Activated CD4-positive, alpha-beta T cell treated with anti-CD3 and anti-CD28 coated beads, Interleukin-2, amount 10 ng/mL, durations not matched to agents 24 days and 14 days (primary cell): ENCODE data around the gene THOC2. TPM values are rescaled to one million over a fixed set of nuclear protein-coding genes. Genes with fewer than 3 reads are reported as not detected.
"Not testable (repeated sequence)": the region's sequence is repeated elsewhere in the genome, so short reads cannot be mapped to it uniquely, and the experiment has no call there.

Experiments
- DNase-seq: peaks from one replicate; pipeline ENCODE4 v3.0.0; 2022
- H3K27ac Mint-ChIP-seq: one replicate; pipeline ENCODE4 v1.8.0; 2022; ENCODE audit warnings: mild to moderate bottlenecking, mixed read lengths
- H3K27me3 Mint-ChIP-seq: one replicate; pipeline ENCODE4 v1.8.0; 2022; ENCODE audit warnings: mixed read lengths
- H3K36me3 Mint-ChIP-seq: one replicate; pipeline ENCODE4 v1.8.0; 2022; ENCODE audit warnings: low read depth, mild to moderate bottlenecking, mixed read lengths
- H3K4me1 Mint-ChIP-seq: one replicate; pipeline ENCODE4 v1.8.0; 2021; ENCODE audit warnings: mixed read lengths
- H3K4me3 Mint-ChIP-seq: one replicate; pipeline ENCODE4 v1.8.0; 2022; ENCODE audit warnings: mild to moderate bottlenecking, moderate library complexity, mixed read lengths
- H3K9me3 Mint-ChIP-seq: one replicate; pipeline ENCODE4 v1.8.0; 2021; ENCODE audit warnings: mixed read lengths
- intact Hi-C: fragments of 100-400 bp; cut with micrococcal nuclease; formaldehyde crosslinking; loops from one replicate; pipeline ENCODE4 v1.15.1; 2023
- total RNA-seq: library from RNA; stranded (reverse); gene quantifications from 2 replicates; pipeline ENCODE4 v1.2.3, GENCODE V29; 2022

Gene THOC2
- total RNA-seq, 1 donor from 2014 or later = 96.7 TPM

DNA sequence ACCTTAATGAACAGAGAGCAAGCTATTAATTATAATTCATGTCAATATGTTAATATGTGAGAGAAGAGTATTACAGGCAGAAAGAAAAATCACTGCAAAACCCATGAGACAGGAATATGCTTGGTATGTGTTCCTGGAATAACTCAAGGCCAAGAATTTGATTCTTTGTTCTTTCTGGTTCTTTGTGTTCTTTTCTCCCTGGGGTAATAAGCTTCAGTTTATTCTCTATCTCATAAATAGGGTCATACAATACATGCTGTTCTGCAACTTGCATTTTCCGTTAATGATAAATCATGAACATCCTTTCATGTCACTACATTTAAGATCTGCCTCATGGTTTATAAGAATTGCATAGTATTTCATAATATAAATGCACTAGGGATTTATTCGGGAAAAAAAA lies 16.8 kb upstream of the THOC2 start:
- intact Hi-C loops = no loop called here
- Mint-ChIP-seq H3K4me3 (no peak overlapping the region), H3K9me3 (no peaks in the 10 kb centered on the region), H3K27ac (no peak overlapping the region), H3K4me1 (no peaks in the 10 kb centered on the region), H3K36me3 (no peaks in the 10 kb centered on the region), H3K27me3 (no peaks in the 10 kb centered on the region)
- no peak for DNase-seq

DNA sequence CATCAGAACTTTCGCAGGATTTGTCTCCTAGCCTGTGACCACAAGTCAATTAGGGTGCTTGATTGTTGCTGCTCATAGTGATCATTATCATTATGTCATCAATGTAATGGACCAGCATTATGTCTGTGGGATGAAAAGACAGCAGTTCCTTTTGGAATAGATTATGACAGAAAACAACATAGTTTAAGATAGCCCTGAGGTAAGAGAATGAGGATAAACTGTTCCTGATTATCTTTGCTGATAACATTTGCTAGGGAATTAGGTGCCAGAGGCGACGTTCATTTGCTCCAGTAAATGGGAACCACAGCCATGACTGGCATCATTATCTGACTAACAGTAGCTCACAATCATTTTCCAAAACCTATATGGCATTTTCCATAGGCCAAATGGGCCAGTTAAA lies 12.7 kb upstream of the THOC2 start:
- H3K4me3 Mint-ChIP-seq = no peak overlapping the region
- no peaks in the 10 kb centered on the region for H3K27me3 Mint-ChIP-seq

DNA sequence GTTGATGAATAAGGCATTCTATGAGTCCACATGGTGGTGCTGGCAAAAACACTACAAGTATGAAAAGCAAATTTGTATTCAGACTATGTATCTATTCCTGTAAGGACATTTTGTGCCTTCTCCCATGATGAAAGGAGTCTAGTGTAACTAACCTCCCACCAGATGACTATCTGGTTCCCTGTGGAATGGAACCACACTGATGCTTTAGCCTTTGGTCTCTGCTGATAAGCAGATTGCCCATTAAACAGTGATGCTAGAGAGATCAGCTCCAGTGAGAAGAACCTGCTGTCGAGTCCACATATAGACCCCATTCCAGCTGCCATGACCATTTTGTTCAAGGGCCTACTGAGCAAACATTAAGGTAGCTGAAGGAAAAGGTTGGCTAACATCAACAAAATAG lies 10.5 kb upstream of the THOC2 start:
- no peak overlapping the region for H3K27ac Mint-ChIP-seq
- intact Hi-C loops = no loop called here

More for the DNA sequence above, 12.7 kb upstream of the THOC2 start:
- intact Hi-C loops = no loop called here
- no peak for DNase-seq
- H3K36me3 Mint-ChIP-seq = no peaks in the 10 kb centered on the region
- no peak overlapping the region for H3K27ac Mint-ChIP-seq
- no peaks in the 10 kb centered on the region for H3K4me1 Mint-ChIP-seq
- H3K9me3 Mint-ChIP-seq = no peaks in the 10 kb centered on the region

GRCh38 chrX:123742440-123742839 lies 9.6 kb upstream of the THOC2 start:
- DNase-seq = no peak
- intact Hi-C loops = no loop called here
- H3K27me3 Mint-ChIP-seq = peaks cover 2% of the 10 kb centered on the region
- no peaks in the 10 kb centered on the region for H3K36me3 Mint-ChIP-seq
- no peak overlapping the region for H3K4me3 Mint-ChIP-seq
- H3K9me3 Mint-ChIP-seq = no peaks in the 10 kb centered on the region
- no peak overlapping the region for H3K27ac Mint-ChIP-seq
- H3K4me1 Mint-ChIP-seq = no peaks in the 10 kb centered on the region

More for the DNA sequence above, 10.5 kb upstream of the THOC2 start:
- no peaks in the 10 kb centered on the region for H3K4me1 Mint-ChIP-seq
- no peak overlapping the region for H3K4me3 Mint-ChIP-seq
- H3K36me3 Mint-ChIP-seq = no peaks in the 10 kb centered on the region
- H3K9me3 Mint-ChIP-seq = no peaks in the 10 kb centered on the region
- H3K27me3 Mint-ChIP-seq = peaks cover 1% of the 10 kb centered on the region
- DNase-seq = no peak

DNA sequence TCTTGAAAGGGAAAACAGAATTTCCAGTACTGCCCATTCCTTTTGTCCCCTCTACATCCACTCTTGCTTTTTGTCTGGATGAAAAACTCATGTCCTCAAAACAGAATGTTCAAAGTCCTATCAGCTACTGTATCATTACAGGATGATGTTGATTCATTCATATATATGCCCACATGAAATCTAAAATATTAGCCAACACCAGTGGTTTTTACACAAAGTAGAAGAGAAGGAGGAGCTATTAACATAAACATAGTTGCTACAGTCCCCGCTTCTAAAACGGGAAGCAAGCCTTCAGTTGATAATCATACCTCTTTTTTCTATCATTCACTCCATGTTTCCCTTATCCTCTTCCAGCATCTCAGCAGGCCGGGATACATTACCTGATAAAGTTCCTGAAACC lies 7.7 kb upstream of the THOC2 start:
- Mint-ChIP-seq H3K27me3 (peaks cover 2% of the 10 kb centered on the region), H3K36me3 (no peaks in the 10 kb centered on the region), H3K4me3 (no peak overlapping the region), H3K27ac (no peak overlapping the region), H3K4me1 (no peaks in the 10 kb centered on the region), H3K9me3 (no peaks in the 10 kb centered on the region)
- intact Hi-C loops = no loop called here
- DNase-seq = no peak

DNA sequence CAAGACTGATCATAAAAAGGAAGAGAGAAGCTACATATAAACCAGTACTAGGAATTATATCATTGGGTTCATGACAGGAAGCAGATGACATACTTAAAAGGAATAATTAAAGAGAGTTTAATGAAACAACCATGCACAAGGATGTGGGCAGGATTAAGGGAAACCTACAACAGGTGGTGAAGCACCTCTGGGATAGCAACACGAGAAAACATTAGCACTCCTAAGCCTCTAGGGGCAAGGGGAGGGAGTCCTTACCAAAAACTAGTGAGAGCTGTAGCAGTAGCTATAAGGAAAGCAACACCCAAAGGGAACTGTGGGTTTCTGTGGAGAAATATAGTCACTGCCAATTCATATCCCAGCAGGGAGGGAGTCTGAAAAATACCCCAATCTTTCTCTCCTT lies 7.2 kb upstream of the THOC2 start:
- H3K36me3 Mint-ChIP-seq = no peaks in the 10 kb centered on the region

GRCh38 chrX:123739474-123739873 lies 6.6 kb upstream of the THOC2 start:
- H3K36me3 Mint-ChIP-seq = no peaks in the 10 kb centered on the region
- no peak overlapping the region for H3K4me3 Mint-ChIP-seq
- H3K4me1 Mint-ChIP-seq = no peaks in the 10 kb centered on the region
- H3K9me3 Mint-ChIP-seq = no peaks in the 10 kb centered on the region
- intact Hi-C loops = no loop called here
- peaks cover 2% of the 10 kb centered on the region for H3K27me3 Mint-ChIP-seq
- DNase-seq = no peak
- H3K27ac Mint-ChIP-seq = no peak overlapping the region

More for the DNA sequence above, 7.2 kb upstream of the THOC2 start:
- no peak for DNase-seq
- no peaks in the 10 kb centered on the region for H3K9me3 Mint-ChIP-seq
- H3K4me1 Mint-ChIP-seq = no peaks in the 10 kb centered on the region
- intact Hi-C loops = no loop called here
- H3K27ac Mint-ChIP-seq = no peak overlapping the region
- peaks cover 2% of the 10 kb centered on the region for H3K27me3 Mint-ChIP-seq
- H3K4me3 Mint-ChIP-seq = no peak overlapping the region

DNA sequence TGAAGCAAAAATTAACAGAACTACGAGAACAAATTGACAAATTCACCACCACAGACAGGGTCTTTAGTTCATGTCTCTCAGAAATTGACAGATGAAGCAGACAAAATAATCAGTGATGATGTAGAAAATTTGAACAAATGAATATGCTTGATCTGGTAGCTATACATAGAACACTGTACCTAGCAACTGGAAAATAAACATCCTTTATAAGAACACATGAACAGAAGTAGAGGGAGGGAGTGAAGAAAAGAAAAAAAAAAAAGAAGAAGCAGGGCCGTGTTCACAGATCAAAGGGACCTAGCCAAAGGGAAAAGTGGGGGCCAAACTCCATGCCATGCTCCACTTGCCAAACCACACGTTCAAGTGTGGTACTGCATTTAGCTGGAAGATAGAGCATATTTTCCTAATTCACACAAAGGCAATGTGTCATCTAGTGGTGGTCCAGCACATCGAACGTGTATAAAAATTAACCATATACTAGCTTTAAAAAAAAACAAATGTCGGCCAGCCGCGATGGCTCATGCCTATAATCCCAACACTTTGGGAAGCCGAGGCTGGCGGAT lies 5.6 kb upstream of the THOC2 start:
- intact Hi-C loops = no loop called here
- peaks cover 2% of the 10 kb centered on the region for H3K27me3 Mint-ChIP-seq
- no peak for DNase-seq
- H3K9me3 Mint-ChIP-seq = no peaks in the 10 kb centered on the region
- H3K27ac Mint-ChIP-seq = no peak overlapping the region
- H3K4me1 Mint-ChIP-seq = no peaks in the 10 kb centered on the region
- H3K4me3 Mint-ChIP-seq = no peak overlapping the region
- H3K36me3 Mint-ChIP-seq = no peaks in the 10 kb centered on the region

DNA sequence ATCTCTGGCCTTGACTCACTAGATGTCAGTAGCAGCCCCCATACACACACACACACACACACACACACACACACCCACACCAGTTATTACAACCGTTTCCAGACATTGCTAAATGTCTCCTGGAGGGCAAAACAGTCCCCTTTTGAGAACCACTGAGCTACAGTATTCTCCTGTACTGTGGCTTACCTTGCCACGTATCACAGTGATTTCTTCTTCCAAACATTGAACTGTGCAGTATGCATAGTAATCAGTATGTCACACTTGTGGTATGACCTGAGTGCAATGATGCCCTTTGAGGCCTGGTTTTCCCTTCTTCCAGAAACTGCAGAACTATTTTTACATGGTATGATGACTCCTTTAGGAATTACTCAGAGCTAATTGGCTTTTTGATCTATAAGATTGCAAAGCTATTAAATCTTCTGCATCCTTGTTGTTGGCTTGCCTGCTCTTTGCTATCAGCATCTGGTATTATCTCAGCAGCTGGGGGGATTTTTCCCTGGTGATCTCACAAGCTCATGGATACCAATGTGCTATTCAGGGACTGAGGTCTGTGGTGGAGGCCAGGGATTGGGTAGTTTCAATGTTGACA lies 3.6 kb upstream of the THOC2 start:
- DNase-seq = no peak
- H3K9me3 Mint-ChIP-seq = no peaks in the 10 kb centered on the region
- H3K27me3 Mint-ChIP-seq = peaks cover 2% of the 10 kb centered on the region
- intact Hi-C loops = no loop called here
- H3K27ac Mint-ChIP-seq = no peak overlapping the region
- H3K36me3 Mint-ChIP-seq = peaks cover 1% of the 10 kb centered on the region
- H3K4me1 Mint-ChIP-seq = peaks cover 6% of the 10 kb centered on the region
- no peak overlapping the region for H3K4me3 Mint-ChIP-seq

- not testable (repeated sequence) for H3K36me3 Mint-ChIP-seq
These were observed 2.3 kb upstream of the THOC2 start for GRCh38 chrX:123735137-123735536.

GRCh38 chrX:123734079-123734478 lies 1.2 kb upstream of the THOC2 start:
- DNase-seq, H3K27ac Mint-ChIP-seq, H3K27me3 Mint-ChIP-seq, intact Hi-C loops, H3K9me3 Mint-ChIP-seq, H3K36me3 Mint-ChIP-seq, H3K4me3 Mint-ChIP-seq: not testable (repeated sequence)
- H3K4me1 Mint-ChIP-seq = peaks cover 11% of the 10 kb centered on the region

More at GRCh38 chrX:123735137-123735536, 2.3 kb upstream of the THOC2 start:
- intact Hi-C loops, H3K9me3 Mint-ChIP-seq, H3K4me3 Mint-ChIP-seq, DNase-seq, H3K27me3 Mint-ChIP-seq, H3K27ac Mint-ChIP-seq: not testable (repeated sequence)
- H3K4me1 Mint-ChIP-seq = peaks cover 11% of the 10 kb centered on the region

DNA sequence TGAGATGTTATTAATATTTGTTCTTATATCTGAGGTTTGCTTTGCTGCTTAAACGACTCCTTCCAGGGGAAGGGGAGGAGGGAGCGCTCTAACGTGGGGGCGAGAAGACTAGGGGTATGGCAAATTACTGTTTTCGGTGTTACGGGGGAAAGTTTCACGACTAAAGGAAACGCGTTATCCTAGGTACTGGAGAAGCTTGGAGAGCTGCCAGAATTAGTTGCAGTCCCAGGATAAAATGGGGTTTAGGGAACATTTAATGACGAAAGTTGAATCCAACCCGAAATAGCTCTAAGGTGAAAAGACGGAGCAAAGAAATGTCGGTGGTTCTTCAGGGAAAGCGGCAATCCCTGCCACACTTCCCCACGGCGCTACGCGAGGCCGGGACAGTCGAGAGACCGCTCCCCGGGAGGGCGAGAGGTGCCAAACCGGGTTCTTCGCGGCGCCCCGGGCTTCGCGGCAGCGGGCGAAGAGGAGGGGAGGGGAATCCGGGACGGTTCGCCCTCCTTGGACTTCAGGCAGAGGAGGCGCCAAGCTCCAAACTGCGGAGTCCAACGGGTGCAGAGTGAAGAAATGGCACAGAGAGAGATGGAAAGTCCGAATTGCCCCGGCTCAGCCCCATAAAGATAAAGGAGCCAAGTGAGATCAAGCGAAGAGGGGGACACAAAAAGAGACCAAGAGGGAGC lies 724 bp downstream of the THOC2 start:
- Mint-ChIP-seq H3K36me3 (peaks cover 4% of the 10 kb centered on the region), H3K27ac (peak overlapping the region; percentile 95), H3K4me1 (peaks cover 17% of the 10 kb centered on the region), H3K9me3 (no peaks in the 10 kb centered on the region), H3K27me3 (no peaks in the 10 kb centered on the region), H3K4me3 (peak overlapping the region; percentile 97)
- intact Hi-C loops = loop anchor here (2.0 kb wide), 1 partner anchor 33 kb away; no protein-coding TSS in a partner anchor
- DNase-seq = peak; percentile 62

GRCh38 chrX:123731258-123731986 lies 1.4 kb downstream of the THOC2 start:
- Mint-ChIP-seq H3K4me3 (peak overlapping the region; percentile 97), H3K27me3 (no peaks in the 10 kb centered on the region), H3K9me3 (no peaks in the 10 kb centered on the region), H3K27ac (peak overlapping the region; percentile 95), H3K36me3 (peaks cover 4% of the 10 kb centered on the region), H3K4me1 (peaks cover 17% of the 10 kb centered on the region)
- DNase-seq = peak; percentile 63
- intact Hi-C loops = no loop called here

DNA sequence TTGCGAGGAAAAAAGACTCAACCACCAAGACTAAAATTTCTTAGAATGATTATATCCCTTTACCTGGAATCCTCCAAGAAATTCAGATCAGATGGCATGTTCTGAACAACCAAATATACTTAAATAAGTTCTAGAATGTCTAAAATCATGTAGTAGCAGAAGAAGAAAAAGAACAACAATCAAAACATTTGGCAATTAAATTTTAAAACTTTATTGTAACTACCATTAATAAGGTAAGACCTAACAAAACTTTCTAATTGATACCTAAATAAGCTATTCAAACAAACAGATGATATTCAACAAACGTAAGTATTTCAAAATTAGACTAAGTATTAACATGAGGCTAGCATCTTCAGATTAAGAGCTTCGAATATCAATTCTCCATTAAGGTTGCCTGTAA lies 4.3 kb downstream of the THOC2 start:
- no peak for DNase-seq
- intact Hi-C loops = no loop called here
- Mint-ChIP-seq H3K4me1 (peaks cover 17% of the 10 kb centered on the region), H3K27me3 (no peaks in the 10 kb centered on the region), H3K4me3 (peak overlapping the region; percentile 48), H3K36me3 (peaks cover 6% of the 10 kb centered on the region), H3K9me3 (no peaks in the 10 kb centered on the region), H3K27ac (no peak overlapping the region)
